Fibroblast of the conjunctiva (primary cell): Measurements from ENCODE around the gene DCDC2C.

ENCODE experiments used
- DNase-seq: peaks from one replicate; pipeline ENCODE4 v3.0.0-alpha.2; 2010; ENCODE audit warnings: low read depth

DCDC2C gene

GRCh38 chr2:3709225-3709624 is 5.8 kb downstream of the DCDC2C start:
- no peak for DNase-seq

GRCh38 chr2:3712424-3712823 is 9.0 kb downstream of the DCDC2C start:
- DNase-seq, result no peak

DNA sequence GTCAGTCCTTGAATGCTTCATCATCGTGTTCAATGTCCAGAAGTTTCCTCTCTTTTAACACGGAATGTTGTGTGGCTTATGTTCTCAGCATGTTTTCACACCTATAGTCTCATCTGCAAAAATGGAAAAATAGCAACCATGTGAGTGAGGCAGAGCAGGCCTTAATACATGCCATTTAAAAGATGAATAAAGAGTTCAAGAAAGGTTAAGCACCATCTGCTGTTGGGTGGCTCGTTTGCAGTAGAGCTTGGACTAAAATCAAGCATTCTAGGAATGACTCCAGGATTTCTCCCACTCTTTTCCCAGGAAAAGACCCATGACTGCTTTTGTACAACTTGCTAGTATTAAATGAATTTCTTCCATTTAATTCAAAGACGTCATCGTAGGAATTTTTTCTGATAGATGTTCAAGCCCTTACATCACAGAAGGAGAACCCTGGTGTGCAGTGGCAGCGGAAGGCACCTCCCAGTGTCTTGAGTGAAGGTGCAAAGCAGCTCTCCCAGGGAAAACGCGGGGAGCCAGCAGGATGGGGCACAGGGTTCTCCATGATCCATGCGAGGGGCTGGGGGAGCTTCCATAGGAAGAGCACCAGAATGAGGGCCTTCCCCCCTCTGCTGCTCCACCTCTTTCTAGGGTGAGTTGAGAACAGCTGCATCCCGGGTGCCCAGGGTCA is 9.6 kb downstream of the DCDC2C start:
- DNase-seq, result no peak

DNA sequence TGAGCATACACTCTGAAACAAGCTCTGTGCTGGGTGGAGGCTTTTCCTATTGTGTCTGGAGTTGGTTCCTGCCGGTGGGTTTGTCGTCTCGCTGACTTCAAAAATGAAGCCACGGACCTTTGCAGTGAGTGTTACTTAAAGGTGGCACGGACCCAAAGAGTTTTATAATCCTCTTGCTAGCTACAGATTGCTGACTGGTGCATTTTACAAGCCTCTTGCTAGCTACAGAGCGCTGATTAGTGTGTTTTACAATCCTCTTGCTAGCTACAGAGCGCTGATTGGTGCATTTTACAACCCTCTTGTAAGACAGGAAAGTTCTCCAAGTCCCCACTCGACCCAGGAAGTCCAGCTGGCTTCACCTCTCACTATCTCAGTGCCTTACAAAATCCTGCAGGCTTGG is 15.3 kb downstream of the DCDC2C start:
- DNase-seq, result no peak

GRCh38 chr2:3725002-3725401 is 21.6 kb downstream of the DCDC2C start:
- no peak for DNase-seq

GRCh38 chr2:3725458-3726250 is 22.3 kb downstream of the DCDC2C start:
- no peak for DNase-seq

DNA sequence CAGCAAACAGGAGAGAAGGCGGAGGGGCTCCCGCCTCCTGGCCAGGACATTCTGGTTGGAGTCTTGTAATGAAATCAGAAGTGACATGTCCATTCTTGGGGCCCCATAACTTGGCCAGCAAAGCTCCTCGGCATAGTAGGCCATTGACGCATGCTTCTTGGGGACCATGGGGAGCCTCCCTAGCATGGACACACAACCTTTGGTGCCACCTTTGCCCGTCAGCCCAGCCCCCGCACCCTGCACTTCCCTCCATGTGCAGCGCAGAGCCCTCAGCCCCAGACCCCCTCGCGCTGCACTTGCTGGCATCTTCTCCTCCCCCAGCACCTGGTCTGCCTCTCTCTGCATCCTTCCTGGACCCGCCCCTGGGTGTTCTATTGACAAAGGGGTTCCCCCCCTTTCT is 23.1 kb downstream of the DCDC2C start:
- no peak for DNase-seq

DNA sequence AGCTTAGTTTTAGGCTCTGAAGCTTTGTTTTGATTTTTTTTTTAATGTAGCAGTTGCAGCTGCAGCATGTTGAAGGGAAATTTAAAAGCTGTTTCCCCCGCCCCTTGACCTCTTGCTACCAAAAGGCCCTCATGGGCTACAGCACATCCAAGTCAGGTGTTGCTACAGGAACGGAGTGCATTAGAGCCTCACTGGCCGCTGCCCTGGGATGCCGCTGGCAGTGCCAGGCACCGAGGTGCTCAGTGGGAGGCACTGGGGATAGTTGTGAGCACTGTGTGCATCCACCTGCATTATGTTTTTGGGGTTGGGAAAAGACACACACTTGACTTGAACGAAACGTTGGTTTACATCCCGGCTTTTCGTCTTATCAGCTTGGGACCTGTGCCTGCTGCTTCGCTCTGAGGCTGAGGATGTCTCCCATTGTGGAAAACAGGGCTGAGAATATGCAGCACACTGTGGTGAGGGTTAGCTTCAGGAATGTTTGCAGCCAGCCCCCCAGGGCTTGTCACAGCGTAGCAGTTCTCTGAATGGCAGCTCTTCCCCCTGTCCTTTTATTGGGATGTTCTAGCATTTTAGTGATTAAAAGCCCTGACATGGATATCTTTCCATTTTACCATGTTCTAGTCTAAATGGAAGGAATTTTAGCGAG is 24.1 kb downstream of the DCDC2C start:
- DNase-seq, result no peak

DNA sequence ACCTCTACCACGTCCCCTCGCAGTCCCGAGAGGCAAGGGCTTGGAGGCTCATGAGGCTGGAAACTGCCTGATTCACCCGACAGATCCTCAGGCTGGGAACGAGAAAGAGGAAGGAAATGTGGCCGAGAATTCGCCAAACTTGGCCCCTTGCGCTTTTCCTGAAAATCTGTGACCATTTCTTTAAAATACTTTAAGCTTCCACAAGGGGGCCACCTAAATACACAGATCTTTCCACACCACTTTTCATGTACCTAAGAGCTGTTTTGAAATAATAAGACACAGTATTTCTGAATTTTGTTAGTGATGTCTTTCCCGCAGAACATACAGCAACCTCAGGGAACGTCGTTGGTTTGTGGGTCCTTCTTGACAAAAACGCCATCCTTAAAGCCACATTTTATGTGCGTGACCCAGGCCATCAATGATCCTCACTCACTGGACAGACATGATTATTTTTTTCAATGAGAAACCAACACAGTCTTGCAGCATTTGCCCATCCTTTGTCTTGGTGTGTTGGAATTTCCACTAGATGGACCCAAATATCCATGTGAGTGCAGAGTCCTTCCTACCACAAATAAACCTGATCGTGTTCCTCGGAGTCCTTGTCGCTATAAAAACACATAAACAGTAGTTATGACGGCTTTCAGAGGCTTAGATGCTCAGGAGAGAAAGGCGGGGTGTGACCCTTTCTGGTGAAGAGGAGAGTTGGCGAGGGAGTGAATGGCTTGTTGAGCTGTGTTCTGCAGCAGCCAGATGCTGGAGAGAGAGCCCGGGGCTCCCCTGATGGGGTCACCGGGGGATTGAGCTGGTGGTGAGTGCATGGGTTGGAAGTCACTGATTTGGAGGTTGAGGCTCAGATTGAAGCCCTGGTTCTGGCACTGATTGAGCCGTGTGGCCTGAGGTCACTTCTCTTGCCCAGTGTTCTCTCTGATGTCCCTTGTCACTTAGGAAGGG is 25.0 kb downstream of the DCDC2C start:
- DNase-seq, result peak; percentile 20

- no peak for DNase-seq
Observed at GRCh38 chr2:3729055-3729448, 25.7 kb downstream of the DCDC2C start.

DNA sequence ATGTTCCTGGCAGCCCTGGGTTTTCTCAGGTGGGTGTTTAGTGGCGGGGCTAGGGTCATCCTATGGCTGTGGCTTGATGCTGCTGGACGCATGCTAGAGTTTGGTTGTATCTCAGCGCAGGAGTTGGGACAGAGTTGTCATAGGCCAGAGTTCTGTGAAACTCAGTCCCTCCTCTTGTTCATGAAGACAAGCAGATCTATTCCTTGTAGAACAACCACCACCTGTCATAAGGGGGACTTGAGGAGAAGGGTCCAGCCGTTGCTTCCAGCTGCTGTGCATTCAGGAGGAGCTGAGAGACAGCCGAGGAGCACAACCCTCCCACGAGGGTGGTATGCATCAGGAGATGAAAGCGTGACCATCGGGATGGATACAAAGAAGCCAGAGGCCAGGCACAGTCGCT is 26.4 kb downstream of the DCDC2C start:
- no peak for DNase-seq

GRCh38 chr2:3730646-3731045 is 27.3 kb downstream of the DCDC2C start:
- peak; percentile 6 for DNase-seq

GRCh38 chr2:3731829-3732228 is 28.5 kb downstream of the DCDC2C start:
- no peak for DNase-seq

DNA sequence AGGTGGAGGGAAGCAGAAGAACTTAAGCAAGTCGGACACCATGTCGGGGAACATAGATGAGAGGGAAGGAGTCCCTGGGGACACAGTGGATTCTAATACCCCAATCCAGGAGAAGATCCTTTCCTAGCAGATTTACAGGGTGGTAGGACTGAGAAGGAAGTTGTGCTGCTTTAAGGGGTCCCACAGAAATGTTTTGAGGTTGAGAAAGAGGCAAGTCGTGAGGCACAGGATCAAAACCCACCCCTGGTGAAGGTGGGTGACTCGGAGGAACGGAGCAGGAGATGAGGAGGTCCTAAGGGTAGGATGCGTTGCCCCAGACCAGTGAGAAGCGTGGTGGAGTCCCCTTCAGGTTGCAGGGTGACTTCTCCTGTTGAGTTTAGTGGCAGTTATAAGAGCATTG is 32.7 kb downstream of the DCDC2C start:
- no peak for DNase-seq

- DNase-seq, result no peak
Observed at GRCh38 chr2:3737128-3737527, 33.8 kb downstream of the DCDC2C start.

GRCh38 chr2:3738454-3738853 is 35.1 kb downstream of the DCDC2C start:
- DNase-seq, result peak; percentile 6

- no peak for DNase-seq
Observed at GRCh38 chr2:3739313-3739712, 35.9 kb downstream of the DCDC2C start.

DNA sequence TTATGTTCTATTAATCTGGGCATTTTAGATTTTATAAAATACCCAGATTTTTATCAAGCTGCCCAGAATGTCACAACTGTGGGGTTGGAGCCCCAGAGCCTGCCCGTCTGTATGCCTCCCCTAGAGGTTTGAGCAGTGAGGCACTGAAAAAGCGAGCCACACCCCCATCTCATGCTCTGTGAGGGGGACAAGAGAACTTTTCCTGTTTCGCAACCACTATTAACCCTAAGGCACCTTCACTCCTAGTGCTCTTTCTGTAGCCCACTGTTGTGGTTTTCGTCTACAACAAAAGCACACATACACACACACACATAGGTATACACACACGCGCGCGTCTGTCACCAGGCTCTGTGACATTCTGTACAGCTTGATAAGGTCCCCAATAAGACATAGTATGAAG is 38.0 kb downstream of the DCDC2C start:
- no peak for DNase-seq

DNA sequence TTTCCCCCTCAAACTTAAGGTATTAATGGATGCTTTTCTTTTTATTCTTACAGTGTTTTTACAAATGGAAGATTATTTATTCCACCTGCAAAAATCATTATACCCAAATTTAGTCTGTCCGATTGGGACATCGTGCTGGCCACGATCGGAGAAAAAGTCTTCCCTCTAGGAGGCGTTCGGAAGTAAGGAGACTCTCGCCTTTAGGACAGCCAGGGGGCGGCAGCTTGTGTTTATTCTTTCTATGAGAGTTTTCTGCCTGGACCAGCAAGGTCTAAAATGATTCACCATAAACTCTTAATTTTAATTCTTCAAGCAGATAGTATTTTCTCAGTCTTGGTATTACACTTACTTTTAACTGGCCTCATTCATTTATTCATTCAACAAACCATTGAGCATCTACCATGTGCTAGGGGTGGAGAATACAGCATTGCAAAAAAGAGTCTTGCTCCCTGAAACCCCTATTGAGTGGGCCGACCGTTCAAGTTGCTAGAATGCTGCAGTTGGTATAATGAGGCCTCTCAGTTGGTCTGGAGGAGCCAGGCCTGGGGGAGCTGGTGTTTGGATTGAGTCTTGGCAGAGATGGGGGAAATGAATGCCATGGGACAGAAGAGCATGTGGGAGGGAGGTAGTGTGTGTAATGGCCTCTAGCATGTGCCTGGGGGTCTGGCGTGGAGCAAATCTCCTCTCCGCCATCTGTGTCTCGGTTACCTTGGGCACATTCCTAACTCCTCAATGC is 38.7 kb downstream of the DCDC2C start:
- no peak for DNase-seq

- DNase-seq, result no peak
Observed at GRCh38 chr2:3742743-3743508, 39.6 kb downstream of the DCDC2C start.
